Activated naive CD8-positive, alpha-beta T cell treated with anti-CD3 and anti-CD28 coated beads for 36 hours (primary cell): ENCODE measurements around the gene NUBPL. TPM values are rescaled to one million over a fixed set of nuclear protein-coding genes. Genes with fewer than 3 reads are reported as not detected.
"Not testable (repeated sequence)": the region's sequence is repeated elsewhere in the genome, so short reads cannot be mapped to it uniquely, and the experiment has no call there.

Experiments
- DNase-seq: peaks from one replicate; pipeline ENCODE4 v3.0.0; 2021
- H3K27ac Mint-ChIP-seq: one replicate; pipeline ENCODE4 v1.8.0; 2022; ENCODE audit warnings: mild to moderate bottlenecking, moderate library complexity, mixed read lengths
- H3K27me3 Mint-ChIP-seq: one replicate; pipeline ENCODE4 v1.8.0; 2022; ENCODE audit warnings: mild to moderate bottlenecking, mixed read lengths
- H3K36me3 Mint-ChIP-seq: one replicate; pipeline ENCODE4 v1.8.0; 2021; ENCODE audit warnings: mild to moderate bottlenecking, mixed read lengths
- H3K4me1 Mint-ChIP-seq: one replicate; pipeline ENCODE4 v1.8.0; 2021; ENCODE audit warnings: mixed read lengths
- H3K4me3 Mint-ChIP-seq: one replicate; pipeline ENCODE4 v1.8.0; 2022; ENCODE audit warnings: mild to moderate bottlenecking, moderate library complexity, mixed read lengths
- H3K9me3 Mint-ChIP-seq: one replicate; pipeline ENCODE4 v1.8.0; 2022; ENCODE audit warnings: mixed read lengths
- total RNA-seq, 2 experiments: library from RNA; stranded (reverse); gene quantifications; one replicate each; pipeline ENCODE4 v1.2.3, GENCODE V29; 2021

NUBPL gene
- total RNA-seq, 2 experiments from 2014 or later: 9.5 to 12.3 TPM

GRCh38 chr14:31717294-31718085 lies 156.3 kb downstream of the NUBPL start:
- no peak overlapping the region for H3K27ac Mint-ChIP-seq
- DNase-seq: no peak
- peaks cover 5% of the 10 kb centered on the region for H3K9me3 Mint-ChIP-seq
- no peak overlapping the region for H3K4me3 Mint-ChIP-seq
- H3K27me3 Mint-ChIP-seq: no peaks in the 10 kb centered on the region
- H3K4me1 Mint-ChIP-seq: no peaks in the 10 kb centered on the region
- H3K36me3 Mint-ChIP-seq: peaks cover 32% of the 10 kb centered on the region

GRCh38 chr14:31718585-31718984 lies 157.4 kb downstream of the NUBPL start:
- Mint-ChIP-seq H3K27me3 (no peaks in the 10 kb centered on the region), H3K4me3 (no peak overlapping the region), H3K4me1 (no peaks in the 10 kb centered on the region), H3K9me3 (peaks cover 7% of the 10 kb centered on the region), H3K27ac (no peak overlapping the region), H3K36me3 (peaks cover 32% of the 10 kb centered on the region)
- no peak for DNase-seq

- Mint-ChIP-seq H3K9me3 (peaks cover 7% of the 10 kb centered on the region), H3K4me3 (no peak overlapping the region), H3K27me3 (no peaks in the 10 kb centered on the region), H3K27ac (no peak overlapping the region), H3K4me1 (no peaks in the 10 kb centered on the region), H3K36me3 (peaks cover 29% of the 10 kb centered on the region)
- DNase-seq: no peak
Observed at GRCh38 chr14:31718985-31719384, 157.8 kb downstream of the NUBPL start.

GRCh38 chr14:31726337-31726736 lies 165.1 kb downstream of the NUBPL start:
- Mint-ChIP-seq H3K36me3 (peaks cover 40% of the 10 kb centered on the region), H3K27ac (no peak overlapping the region)

GRCh38 chr14:31727797-31728196 lies 166.6 kb downstream of the NUBPL start:
- H3K27me3 Mint-ChIP-seq: no peaks in the 10 kb centered on the region
- H3K36me3 Mint-ChIP-seq: peaks cover 34% of the 10 kb centered on the region
- H3K4me3 Mint-ChIP-seq: no peak overlapping the region
- peaks cover 10% of the 10 kb centered on the region for H3K9me3 Mint-ChIP-seq
- no peak for DNase-seq
- no peak overlapping the region for H3K27ac Mint-ChIP-seq
- H3K4me1 Mint-ChIP-seq: no peaks in the 10 kb centered on the region

More at GRCh38 chr14:31726337-31726736, 165.1 kb downstream of the NUBPL start:
- Mint-ChIP-seq H3K4me3 (no peak overlapping the region), H3K27me3 (no peaks in the 10 kb centered on the region), H3K9me3 (peaks cover 15% of the 10 kb centered on the region), H3K4me1 (no peaks in the 10 kb centered on the region)
- DNase-seq: no peak

- H3K27ac Mint-ChIP-seq: no peak overlapping the region
- peaks cover 27% of the 10 kb centered on the region for H3K9me3 Mint-ChIP-seq
- H3K4me3 Mint-ChIP-seq: no peak overlapping the region
- no peak for DNase-seq
- no peaks in the 10 kb centered on the region for H3K27me3 Mint-ChIP-seq
- no peaks in the 10 kb centered on the region for H3K4me1 Mint-ChIP-seq
- peaks cover 35% of the 10 kb centered on the region for H3K36me3 Mint-ChIP-seq
Observed at GRCh38 chr14:31740688-31741087, 179.5 kb downstream of the NUBPL start.

- Mint-ChIP-seq H3K27ac (no peak overlapping the region), H3K4me3 (no peak overlapping the region), H3K27me3 (no peaks in the 10 kb centered on the region), H3K9me3 (peaks cover 48% of the 10 kb centered on the region), H3K4me1 (no peaks in the 10 kb centered on the region), H3K36me3 (peaks cover 55% of the 10 kb centered on the region)
- DNase-seq: no peak
Observed at GRCh38 chr14:31745741-31746140, 184.5 kb downstream of the NUBPL start.

- H3K4me1 Mint-ChIP-seq: no peaks in the 10 kb centered on the region
- DNase-seq: no peak
- no peaks in the 10 kb centered on the region for H3K27me3 Mint-ChIP-seq
- peaks cover 52% of the 10 kb centered on the region for H3K36me3 Mint-ChIP-seq
- no peak overlapping the region for H3K27ac Mint-ChIP-seq
- no peak overlapping the region for H3K4me3 Mint-ChIP-seq
- peaks cover 47% of the 10 kb centered on the region for H3K9me3 Mint-ChIP-seq
Observed at GRCh38 chr14:31746326-31746725, 185.1 kb downstream of the NUBPL start.

GRCh38 chr14:31749275-31749674 lies 188.1 kb downstream of the NUBPL start:
- Mint-ChIP-seq H3K9me3 (peaks cover 45% of the 10 kb centered on the region), H3K27ac (no peak overlapping the region), H3K27me3 (no peaks in the 10 kb centered on the region), H3K36me3 (peaks cover 58% of the 10 kb centered on the region), H3K4me1 (no peaks in the 10 kb centered on the region), H3K4me3 (no peak overlapping the region)
- no peak for DNase-seq

- H3K27me3 Mint-ChIP-seq, DNase-seq, H3K4me3 Mint-ChIP-seq, H3K4me1 Mint-ChIP-seq, H3K27ac Mint-ChIP-seq: not testable (repeated sequence)
- peaks cover 40% of the 10 kb centered on the region for H3K9me3 Mint-ChIP-seq
- H3K36me3 Mint-ChIP-seq: peaks cover 54% of the 10 kb centered on the region
Observed at GRCh38 chr14:31751047-31751446, 189.8 kb downstream of the NUBPL start.

- DNase-seq: no peak
- Mint-ChIP-seq H3K27me3 (no peaks in the 10 kb centered on the region), H3K9me3 (peaks cover 28% of the 10 kb centered on the region), H3K4me1 (no peaks in the 10 kb centered on the region), H3K4me3 (no peak overlapping the region), H3K27ac (no peak overlapping the region), H3K36me3 (peaks cover 44% of the 10 kb centered on the region)
Observed at GRCh38 chr14:31752867-31753661, 191.9 kb downstream of the NUBPL start.

GRCh38 chr14:31758941-31759340 lies 197.7 kb downstream of the NUBPL start:
- Mint-ChIP-seq H3K9me3 (peaks cover 8% of the 10 kb centered on the region), H3K36me3 (peaks cover 18% of the 10 kb centered on the region)

GRCh38 chr14:31760277-31760676 lies 199.1 kb downstream of the NUBPL start:
- no peaks in the 10 kb centered on the region for H3K4me1 Mint-ChIP-seq
- H3K9me3 Mint-ChIP-seq: peaks cover 3% of the 10 kb centered on the region
- no peaks in the 10 kb centered on the region for H3K27me3 Mint-ChIP-seq
- no peak for DNase-seq
- H3K27ac Mint-ChIP-seq: no peak overlapping the region
- peaks cover 12% of the 10 kb centered on the region for H3K36me3 Mint-ChIP-seq
- no peak overlapping the region for H3K4me3 Mint-ChIP-seq

More at GRCh38 chr14:31758941-31759340, 197.7 kb downstream of the NUBPL start:
- no peaks in the 10 kb centered on the region for H3K4me1 Mint-ChIP-seq
- H3K27me3 Mint-ChIP-seq: no peaks in the 10 kb centered on the region
- no peak for DNase-seq
- H3K27ac Mint-ChIP-seq: no peak overlapping the region
- no peak overlapping the region for H3K4me3 Mint-ChIP-seq

- Mint-ChIP-seq H3K4me3 (no peak overlapping the region), H3K27ac (no peak overlapping the region), H3K9me3 (peaks cover 2% of the 10 kb centered on the region), H3K36me3 (peaks cover 10% of the 10 kb centered on the region), H3K4me1 (no peaks in the 10 kb centered on the region), H3K27me3 (no peaks in the 10 kb centered on the region)
- DNase-seq: no peak
Observed at GRCh38 chr14:31761325-31761724, 200.1 kb downstream of the NUBPL start.

GRCh38 chr14:31763041-31763440 lies 201.8 kb downstream of the NUBPL start:
- no peaks in the 10 kb centered on the region for H3K27me3 Mint-ChIP-seq

More at GRCh38 chr14:31763041-31763440, 201.8 kb downstream of the NUBPL start:
- H3K9me3 Mint-ChIP-seq: no peaks in the 10 kb centered on the region
- H3K27ac Mint-ChIP-seq: no peak overlapping the region
- no peak for DNase-seq
- no peaks in the 10 kb centered on the region for H3K4me1 Mint-ChIP-seq
- peaks cover 11% of the 10 kb centered on the region for H3K36me3 Mint-ChIP-seq
- no peak overlapping the region for H3K4me3 Mint-ChIP-seq
